ENCODE measurements around the gene PCDHGA1. TPM values are rescaled to one million over a fixed set of nuclear protein-coding genes. Genes with fewer than 3 reads are reported as not detected.

Gene PCDHGA1
- polyA plus RNA-seq, 12 donors = 0.44 to 0.86 (median 0.56) TPM; not detected in 2

DNA sequence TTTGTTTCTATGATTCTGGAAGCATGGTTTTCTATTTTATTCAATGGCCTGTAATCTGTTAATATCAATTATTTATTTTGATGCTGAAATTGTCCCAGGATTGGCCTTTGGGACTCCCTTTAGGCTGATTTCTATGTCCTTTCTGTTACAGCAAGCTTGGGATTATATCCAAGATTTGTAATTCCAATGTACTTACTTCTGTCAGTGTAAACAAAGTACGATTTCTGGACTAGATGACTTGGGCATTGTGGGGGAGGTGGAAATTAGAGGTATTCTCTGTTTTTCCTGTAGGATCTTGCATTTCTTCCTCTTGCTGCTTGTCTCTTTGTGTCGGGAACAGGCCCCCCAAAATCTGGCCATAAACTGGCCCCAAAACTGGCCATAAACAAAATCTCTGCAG lies 103.7 kb downstream of the PCDHGA1 start:
- no peak for DNase-seq

DNA sequence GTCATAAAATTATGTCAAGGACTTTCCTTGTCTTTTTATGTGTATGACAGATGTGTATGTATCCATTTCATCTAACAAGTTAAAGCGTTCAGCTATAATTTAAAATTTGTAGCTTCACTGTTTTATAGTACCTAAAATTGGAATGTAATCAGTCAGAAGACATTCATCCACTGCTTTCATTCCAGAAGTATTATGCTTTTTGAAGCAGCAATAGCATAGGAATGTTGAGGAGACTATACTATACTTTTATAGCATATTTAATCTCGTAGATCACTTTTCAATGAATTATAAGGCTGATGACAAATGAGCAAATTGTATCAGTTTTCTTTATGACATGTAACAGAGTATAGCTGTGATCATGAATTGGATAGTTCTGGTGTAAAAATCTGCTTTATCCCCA lies 106.9 kb downstream of the PCDHGA1 start:
- no peak for DNase-seq

- no peak for DNase-seq
Observed at GRCh38 chr5:141439411-141440141, 109.3 kb downstream of the PCDHGA1 start.

- no peak for DNase-seq
Observed at GRCh38 chr5:141440341-141440740, 110.0 kb downstream of the PCDHGA1 start.

DNA sequence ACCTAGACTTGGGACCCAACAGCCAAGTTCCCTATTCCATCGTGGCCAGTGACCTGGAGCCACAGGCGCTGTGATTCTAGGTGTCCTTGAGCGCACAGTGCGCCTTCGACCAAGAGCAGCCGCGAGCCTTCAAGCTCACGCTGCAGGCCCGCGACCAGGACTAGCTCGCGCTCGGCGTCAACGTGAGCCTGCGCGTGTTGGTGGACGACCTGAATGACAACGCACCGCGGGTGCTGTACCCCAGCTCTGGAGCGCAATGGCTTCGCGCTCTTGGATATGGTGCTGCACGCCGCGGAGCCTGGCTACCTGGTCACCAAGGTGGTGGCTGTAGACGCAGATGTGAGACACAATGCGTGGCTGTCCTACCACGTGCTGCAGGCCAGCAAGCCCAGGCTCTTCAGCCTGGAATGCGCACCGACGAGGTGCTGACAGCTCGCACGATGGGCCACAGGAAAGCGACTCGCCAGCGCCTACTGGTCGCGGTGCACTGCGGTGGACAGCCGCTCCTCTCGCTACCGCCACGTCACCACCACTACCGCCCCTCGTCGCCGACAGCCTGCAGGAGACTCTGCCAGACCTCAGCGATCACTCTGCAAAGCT lies 111.4 kb downstream of the PCDHGA1 start:
- DNase-seq = no peak

GRCh38 chr5:141465351-141465750 lies 135.0 kb downstream of the PCDHGA1 start:
- no peak for DNase-seq

- DNase-seq = peak; percentile 94
Observed at GRCh38 chr5:141475625-141476131, 145.4 kb downstream of the PCDHGA1 start, which contains the start of gene PCDHGC3. PCDHGC3 (plus strand) TSS chr5:141475966; CDS start chr5:141476117, 151 bp downstream.

GRCh38 chr5:141476132-141476911 lies 146.0 kb downstream of the PCDHGA1 start:
- peak; percentile 91 for DNase-seq

GRCh38 chr5:141477044-141477575 lies 146.8 kb downstream of the PCDHGA1 start:
- no peak for DNase-seq

DNA sequence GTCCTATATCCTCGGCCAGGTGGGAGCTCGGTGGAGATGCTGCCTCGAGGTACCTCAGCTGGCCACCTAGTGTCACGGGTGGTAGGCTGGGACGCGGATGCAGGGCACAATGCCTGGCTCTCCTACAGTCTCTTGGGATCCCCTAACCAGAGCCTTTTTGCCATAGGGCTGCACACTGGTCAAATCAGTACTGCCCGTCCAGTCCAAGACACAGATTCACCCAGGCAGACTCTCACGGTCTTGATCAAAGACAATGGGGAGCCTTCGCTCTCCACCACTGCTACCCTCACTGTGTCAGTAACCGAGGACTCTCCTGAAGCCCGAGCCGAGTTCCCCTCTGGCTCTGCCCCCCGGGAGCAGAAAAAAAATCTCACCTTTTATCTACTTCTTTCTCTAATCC lies 147.5 kb downstream of the PCDHGA1 start:
- DNase-seq = no peak

DNA sequence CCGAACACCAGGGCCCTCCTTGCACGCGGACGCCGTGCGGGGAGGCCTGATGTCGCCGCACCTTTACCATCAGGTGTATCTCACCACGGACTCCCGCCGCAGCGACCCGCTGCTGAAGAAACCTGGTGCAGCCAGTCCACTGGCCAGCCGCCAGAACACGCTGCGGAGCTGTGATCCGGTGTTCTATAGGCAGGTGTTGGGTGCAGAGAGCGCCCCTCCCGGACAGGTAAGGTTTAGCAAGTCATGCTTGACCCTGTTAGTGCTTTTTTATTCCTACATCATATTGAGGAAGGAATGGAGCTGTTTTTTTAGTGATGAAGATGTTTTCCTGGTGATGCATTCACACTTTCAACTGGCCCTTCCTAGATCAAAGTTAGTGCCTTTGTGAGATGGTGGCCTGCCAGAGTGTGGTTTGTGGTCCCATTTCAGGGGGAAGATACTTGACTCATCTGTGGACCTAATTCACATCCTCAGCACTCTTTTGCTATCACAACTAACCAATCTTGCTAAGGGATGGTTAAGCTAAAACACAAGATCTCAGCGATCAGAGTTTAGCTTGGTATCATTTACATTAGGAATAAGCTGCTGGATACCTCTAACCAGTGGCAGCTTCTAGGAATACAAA lies 148.1 kb downstream of the PCDHGA1 start:
- DNase-seq = no peak

DNA sequence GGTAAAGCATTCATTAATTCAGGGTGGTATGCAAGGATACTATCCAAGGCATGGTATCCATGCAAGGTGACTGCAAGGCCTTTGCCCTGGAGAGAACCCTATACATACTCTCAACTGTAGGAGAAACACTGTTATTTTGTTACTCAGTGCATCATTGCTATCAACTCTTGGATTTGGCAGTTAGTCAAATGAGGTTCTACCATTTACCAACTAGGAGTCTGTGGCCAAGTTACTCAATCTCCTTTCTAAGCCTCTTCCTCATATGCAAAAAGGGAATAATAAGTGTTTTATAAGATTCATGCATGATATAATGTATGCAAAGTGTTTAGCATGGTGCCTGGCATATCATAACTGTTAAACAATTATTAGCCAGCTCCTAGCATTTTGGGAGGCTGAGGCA lies 149.5 kb downstream of the PCDHGA1 start:
- no peak for DNase-seq

- DNase-seq = no peak
Observed at GRCh38 chr5:141483902-141484301, 153.6 kb downstream of the PCDHGA1 start.

DNA sequence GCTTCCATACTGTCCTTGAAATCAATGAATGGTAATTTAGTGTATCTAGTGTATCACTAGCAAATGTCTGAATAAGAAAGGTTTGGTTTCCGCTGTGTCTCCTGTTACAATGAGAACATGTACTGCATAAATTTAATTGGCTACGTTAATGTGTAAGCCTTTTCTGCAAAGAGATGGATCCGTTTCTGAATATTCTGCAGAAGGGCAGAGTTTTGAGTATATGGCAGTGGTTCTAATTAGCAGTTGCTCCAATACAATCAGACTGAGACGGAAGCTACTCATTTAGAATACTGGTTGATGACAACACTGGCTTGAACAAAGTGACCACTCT lies 154.0 kb downstream of the PCDHGA1 start:
- DNase-seq = no peak

GRCh38 chr5:141484641-141485311 lies 154.5 kb downstream of the PCDHGA1 start, which contains the start of gene PCDHGC4:
PCDHGC4 (plus strand) TSS chr5:141485030; CDS start chr5:141485174, 144 bp downstream.
- no peak for DNase-seq

- DNase-seq = no peak
Observed at GRCh38 chr5:141485321-141486055, 155.2 kb downstream of the PCDHGA1 start.

DNA sequence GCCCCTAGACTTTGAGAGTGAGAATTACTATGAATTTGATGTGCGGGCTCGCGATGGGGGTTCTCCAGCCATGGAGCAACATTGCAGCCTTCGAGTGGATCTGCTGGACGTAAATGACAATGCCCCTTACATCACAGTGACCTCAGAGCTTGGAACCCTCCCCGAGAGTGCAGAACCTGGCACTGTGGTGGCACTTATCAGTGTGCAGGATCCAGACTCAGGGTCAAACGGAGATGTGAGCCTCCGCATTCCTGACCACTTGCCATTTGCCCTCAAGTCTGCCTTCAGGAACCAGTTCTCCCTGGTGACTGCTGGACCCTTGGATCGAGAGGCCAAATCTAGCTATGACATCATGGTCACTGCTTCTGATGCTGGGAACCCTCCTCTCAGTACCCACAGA lies 155.8 kb downstream of the PCDHGA1 start:
- DNase-seq = no peak

- DNase-seq = no peak
Observed at GRCh38 chr5:141487131-141487530, 156.8 kb downstream of the PCDHGA1 start.

GRCh38 chr5:141488591-141489561 lies 158.6 kb downstream of the PCDHGA1 start, which contains the start of gene PCDHGC5:
PCDHGC5 (plus strand) TSS chr5:141489081; CDS start chr5:141489241, 160 bp downstream.
- no peak for DNase-seq
